ENCODE measurements around the gene PIEZO1. TPM values are rescaled to one million over a fixed set of nuclear protein-coding genes. Genes with fewer than 3 reads are reported as not detected.

Gene PIEZO1
- total RNA-seq, 1 donor from 2014 or later, result 196 TPM

GRCh38 chr16:88759976-88760350 is 25.1 kb downstream of the PIEZO1 start:
- no peak for DNase-seq
- Histone ChIP-seq H3K4me3 (no peak overlapping the region), H3K27me3 (no peaks in the 10 kb centered on the region), H3K27ac (peak overlapping the region; percentile 47), H3K9me3 (no peaks in the 10 kb centered on the region), H3K4me1 (peaks cover 59% of the 10 kb centered on the region), H3K36me3 (no peaks in the 10 kb centered on the region)
- no peak for TF ChIP-seq CTCF (IDR thresholded peaks at IDR 0.05)
- ATAC-seq, result no peak
- intact Hi-C loops (cut with DNase I), result no loop called here

- peak; percentile 84 for DNase-seq
- Histone ChIP-seq H3K27me3 (no peaks in the 10 kb centered on the region), H3K36me3 (no peaks in the 10 kb centered on the region), H3K9me3 (no peaks in the 10 kb centered on the region), H3K27ac (peak overlapping the region; percentile 47), H3K4me3 (no peak overlapping the region), H3K4me1 (peaks cover 57% of the 10 kb centered on the region)
- peak; percentile 43 for ATAC-seq
- intact Hi-C loops (cut with DNase I), result no loop called here
- TF ChIP-seq CTCF (IDR thresholded peaks at IDR 0.05), result peak; percentile 5
Measured at GRCh38 chr16:88759245-88759975, 25.6 kb downstream of the PIEZO1 start.

GRCh38 chr16:88758944-88759244 is 26.1 kb downstream of the PIEZO1 start:
- Histone ChIP-seq H3K4me1 (peaks cover 51% of the 10 kb centered on the region), H3K36me3 (no peaks in the 10 kb centered on the region), H3K27me3 (no peaks in the 10 kb centered on the region), H3K4me3 (no peak overlapping the region), H3K9me3 (no peaks in the 10 kb centered on the region), H3K27ac (peak overlapping the region; percentile 47)
- no peak for TF ChIP-seq CTCF (IDR thresholded peaks at IDR 0.05)
- DNase-seq, result no peak
- no peak for ATAC-seq
- intact Hi-C loops (cut with DNase I), result no loop called here

GRCh38 chr16:88758227-88758943 is 26.6 kb downstream of the PIEZO1 start:
- DNase-seq (no peak), ATAC-seq (no peak)
- no peak overlapping the region for H3K27ac ChIP-seq
- H3K36me3 ChIP-seq, result no peaks in the 10 kb centered on the region
- no peak for TF ChIP-seq CTCF (IDR thresholded peaks at IDR 0.05)
- intact Hi-C loops (cut with DNase I), result no loop called here
- peaks cover 46% of the 10 kb centered on the region for H3K4me1 ChIP-seq
- H3K4me3 ChIP-seq, result no peak overlapping the region
- no peaks in the 10 kb centered on the region for H3K27me3 ChIP-seq
- H3K9me3 ChIP-seq, result no peaks in the 10 kb centered on the region

- DNase-seq, result no peak
- no peaks in the 10 kb centered on the region for H3K36me3 ChIP-seq
- intact Hi-C loops (cut with DNase I), result no loop called here
- H3K27ac ChIP-seq, result no peak overlapping the region
- peaks cover 28% of the 10 kb centered on the region for H3K4me1 ChIP-seq
- ATAC-seq, result no peak
- no peaks in the 10 kb centered on the region for H3K27me3 ChIP-seq
- no peak for TF ChIP-seq CTCF (IDR thresholded peaks at IDR 0.05)
- no peaks in the 10 kb centered on the region for H3K9me3 ChIP-seq
- H3K4me3 ChIP-seq, result no peak overlapping the region
Measured at GRCh38 chr16:88755745-88756443, 29.1 kb downstream of the PIEZO1 start.
